HEK293 (cell line): Measurements from ENCODE around the gene POC1B.

Experiments
- BCL11A ChIP-seq: fragments of 450-650 bp; formaldehyde crosslinking; IDR thresholded peaks from 2 replicates; pipeline ENCODE4 v1.5.1; 2016; ENCODE audit warnings: low read depth, missing biosample characterization, missing genetic modification characterization
- GLI4 ChIP-seq: fragments of 450-650 bp; formaldehyde crosslinking; IDR thresholded peaks from 2 replicates; pipeline ENCODE4 v1.5.1; 2016; ENCODE audit warnings: missing biosample characterization, missing genetic modification characterization
- KLF10 ChIP-seq: fragments of 450-650 bp; IDR thresholded peaks from 2 replicates; pipeline ENCODE4 v1.5.1; 2018; ENCODE audit warnings: missing biosample characterization, mild to moderate bottlenecking, missing genetic modification characterization
- TCF7L2 ChIP-seq: IDR thresholded peaks from 2 replicates; pipeline ENCODE4 v1.6.1; 2011; ENCODE audit warnings: low read depth, mild to moderate bottlenecking, inconsistent platforms, low read length, moderate library complexity, borderline replicate concordance
- ZNF155 ChIP-seq: fragments of 450-650 bp; formaldehyde crosslinking; IDR thresholded peaks from 2 replicates; pipeline ENCODE4 v1.5.1; 2016; ENCODE audit warnings: missing biosample characterization, missing genetic modification characterization
- ZNF335 ChIP-seq: fragments of 450-650 bp; formaldehyde crosslinking; conservative IDR thresholded peaks from 2 replicates; pipeline ENCODE4 v1.5.1; 2016; ENCODE audit warnings: missing biosample characterization, missing genetic modification characterization
- ZNF354C ChIP-seq: fragments of 450-650 bp; formaldehyde crosslinking; IDR thresholded peaks from 2 replicates; pipeline ENCODE4 v1.5.1; 2016; ENCODE audit warnings: missing biosample characterization, missing genetic modification characterization, low read depth, borderline replicate concordance
- ZNF521 ChIP-seq: fragments of 450-650 bp; formaldehyde crosslinking; IDR thresholded peaks from 2 replicates; pipeline ENCODE4 v1.5.1; 2017; ENCODE audit warnings: missing biosample characterization, mild to moderate bottlenecking, missing genetic modification characterization
- ZNF548 ChIP-seq: fragments of 450-650 bp; formaldehyde crosslinking; IDR thresholded peaks from 2 replicates; pipeline ENCODE4 v1.5.1; 2016; ENCODE audit warnings: missing biosample characterization, missing genetic modification characterization
- ZNF629 ChIP-seq: fragments of 450-650 bp; formaldehyde crosslinking; IDR thresholded peaks from 2 replicates; pipeline ENCODE4 v1.5.1; 2017; ENCODE audit warnings: missing biosample characterization, missing genetic modification characterization
- ZNF837 ChIP-seq: fragments of 450-650 bp; formaldehyde crosslinking; IDR thresholded peaks from 2 replicates; pipeline ENCODE4 v1.5.1; 2016; ENCODE audit warnings: missing biosample characterization, missing genetic modification characterization
- TF ChIP-seq, protein P1 (sequence below): fragments of 450-650 bp; formaldehyde crosslinking; IDR thresholded peaks from 2 replicates; pipeline ENCODE4 v1.5.1; 2016; ENCODE audit warnings: missing biosample characterization, missing genetic modification characterization

DNA sequence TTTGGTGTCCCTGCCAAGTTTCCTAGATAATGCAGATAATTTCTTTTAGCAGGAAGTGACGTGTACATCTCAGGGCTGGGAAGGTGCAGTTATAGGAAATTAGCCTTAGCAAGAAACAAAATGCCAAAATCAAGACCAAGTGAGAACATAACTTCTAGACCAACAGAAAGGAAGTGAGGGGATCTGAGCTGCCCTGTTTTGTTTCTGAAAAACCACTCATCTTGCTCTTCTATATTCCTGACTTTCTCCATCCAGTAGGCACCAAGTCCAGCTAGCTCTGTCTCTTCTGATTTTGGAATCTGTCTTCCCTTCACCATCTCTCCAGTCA is 149.7 kb downstream of the POC1B start:
- TF ChIP-seq, protein P1, sequence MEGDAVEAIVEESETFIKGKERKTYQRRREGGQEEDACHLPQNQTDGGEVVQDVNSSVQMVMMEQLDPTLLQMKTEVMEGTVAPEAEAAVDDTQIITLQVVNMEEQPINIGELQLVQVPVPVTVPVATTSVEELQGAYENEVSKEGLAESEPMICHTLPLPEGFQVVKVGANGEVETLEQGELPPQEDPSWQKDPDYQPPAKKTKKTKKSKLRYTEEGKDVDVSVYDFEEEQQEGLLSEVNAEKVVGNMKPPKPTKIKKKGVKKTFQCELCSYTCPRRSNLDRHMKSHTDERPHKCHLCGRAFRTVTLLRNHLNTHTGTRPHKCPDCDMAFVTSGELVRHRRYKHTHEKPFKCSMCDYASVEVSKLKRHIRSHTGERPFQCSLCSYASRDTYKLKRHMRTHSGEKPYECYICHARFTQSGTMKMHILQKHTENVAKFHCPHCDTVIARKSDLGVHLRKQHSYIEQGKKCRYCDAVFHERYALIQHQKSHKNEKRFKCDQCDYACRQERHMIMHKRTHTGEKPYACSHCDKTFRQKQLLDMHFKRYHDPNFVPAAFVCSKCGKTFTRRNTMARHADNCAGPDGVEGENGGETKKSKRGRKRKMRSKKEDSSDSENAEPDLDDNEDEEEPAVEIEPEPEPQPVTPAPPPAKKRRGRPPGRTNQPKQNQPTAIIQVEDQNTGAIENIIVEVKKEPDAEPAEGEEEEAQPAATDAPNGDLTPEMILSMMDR: no peak
- TF ChIP-seq KLF10 (tag by site-specific recombination) (no peak), BCL11A (tag by site-specific recombination) (no peak), ZNF837 (tag by site-specific recombination) (no peak), GLI4 (no peak), ZNF521 (no peak), ZNF354C (tag by site-specific recombination) (no peak), ZNF155 (tag by site-specific recombination) (no peak), ZNF629 (tag by site-specific recombination) (no peak), ZNF548 (tag by site-specific recombination) (no peak), ZNF335 (tag by site-specific recombination) (no peak), TCF7L2 (no peak)
